HepG2 (cell line): ENCODE measurements around the gene DRAM1. TPM values are rescaled to one million over a fixed set of nuclear protein-coding genes. Genes with fewer than 3 reads are reported as not detected.

Experiments used
- AGO2 ChIP-seq: fragments of 200-400 bp; formaldehyde crosslinking; optimal IDR thresholded peaks from 2 replicates; pipeline ENCODE3; 2017; ENCODE audit warnings: mild to moderate bottlenecking, low read depth, low read length, moderate library complexity
- ARID5B ChIP-seq: IDR thresholded peaks from 2 replicates; pipeline ENCODE4 v1.4.0; 2020; ENCODE audit warnings: mild to moderate bottlenecking, missing genetic modification reagents
- E2F1 ChIP-seq: sonication (generic); formaldehyde crosslinking; IDR thresholded peaks from 2 replicates; pipeline ENCODE4 v1.5.0; 2020; ENCODE audit warnings: missing genetic modification reagents
- HMG20A ChIP-seq: IDR thresholded peaks from 2 replicates; pipeline ENCODE4 v1.6.1; 2016; ENCODE audit warnings: borderline replicate concordance
- IKZF4 ChIP-seq: sonication (generic); formaldehyde crosslinking; IDR thresholded peaks from 2 replicates; pipeline ENCODE4 v1.5.1; 2020; ENCODE audit warnings: borderline replicate concordance, mild to moderate bottlenecking, low read depth, missing genetic modification reagents; ENCODE audit errors: not compliant biosample characterization
- KAT8 ChIP-seq: IDR thresholded peaks from 2 replicates; pipeline ENCODE4 v1.6.1; 2016; ENCODE audit warnings: missing genetic modification reagents, missing compliant biosample characterization
- MEF2D ChIP-seq: sonication (generic); formaldehyde crosslinking; IDR thresholded peaks from 2 replicates; pipeline ENCODE4 v1.5.1; 2020; ENCODE audit warnings: mild to moderate bottlenecking, missing genetic modification reagents
- NR2C2 ChIP-seq: sonication (generic); formaldehyde crosslinking; IDR thresholded peaks from 2 replicates; pipeline ENCODE4 v1.4.0; 2020; ENCODE audit warnings: missing genetic modification reagents, mild to moderate bottlenecking, moderate library complexity, borderline replicate concordance
- ONECUT2 ChIP-seq: sonication (generic); formaldehyde crosslinking; IDR thresholded peaks from 2 replicates; pipeline ENCODE4 v1.4.0; 2020; ENCODE audit warnings: missing genetic modification reagents
- PHF21A ChIP-seq: sonication (generic); formaldehyde crosslinking; IDR thresholded peaks from 2 replicates; pipeline ENCODE4 v1.5.0; 2020; ENCODE audit warnings: mild to moderate bottlenecking, missing genetic modification reagents
- PREB ChIP-seq: sonication (generic); formaldehyde crosslinking; IDR thresholded peaks from 2 replicates; pipeline ENCODE4 v1.4.0; 2020; ENCODE audit warnings: missing genetic modification reagents
- RBFOX2 ChIP-seq: fragments of 200-400 bp; formaldehyde crosslinking; IDR thresholded peaks from 2 replicates; pipeline ENCODE4 v1.6.1; 2017; ENCODE audit warnings: low read depth, mild to moderate bottlenecking, low read length
- RORA ChIP-seq: sonication (generic); formaldehyde crosslinking; IDR thresholded peaks from 2 replicates; pipeline ENCODE4 v1.5.0; 2020; ENCODE audit warnings: mild to moderate bottlenecking, missing genetic modification reagents, moderate library complexity
- STAG1 ChIP-seq: sonication (generic); formaldehyde crosslinking; IDR thresholded peaks from 2 replicates; pipeline ENCODE4 v1.4.0; 2020; ENCODE audit warnings: missing genetic modification reagents
- ZNF282 ChIP-seq: fragments of 450-650 bp; IDR thresholded peaks from 2 replicates; pipeline ENCODE4 v1.6.1; 2018; ENCODE audit not compliant: partially characterized antibody
- ZNF292 ChIP-seq: sonication (generic); formaldehyde crosslinking; IDR thresholded peaks from 2 replicates; pipeline ENCODE4 v1.8.1; 2022; ENCODE audit warnings: mild to moderate bottlenecking, low read depth, missing genetic modification reagents, borderline replicate concordance
- ZNF331 ChIP-seq: sonication (generic); formaldehyde crosslinking; IDR thresholded peaks from 2 replicates; pipeline ENCODE4 v1.4.0; 2020; ENCODE audit warnings: missing genetic modification reagents
- ZNF574 ChIP-seq: sonication (generic); formaldehyde crosslinking; IDR thresholded peaks from 2 replicates; pipeline ENCODE4 v1.4.0; 2020; ENCODE audit warnings: missing genetic modification reagents
- ZNF660 ChIP-seq: sonication (generic); formaldehyde crosslinking; IDR thresholded peaks from 2 replicates; pipeline ENCODE4 v1.5.1; 2020; ENCODE audit warnings: mild to moderate bottlenecking, low read depth, missing genetic modification reagents, borderline replicate concordance
- ZNF841 ChIP-seq: sonication (generic); formaldehyde crosslinking; IDR thresholded peaks from 2 replicates; pipeline ENCODE4 v1.8.1; 2023; ENCODE audit warnings: missing genetic modification reagents, borderline replicate concordance
- polyA plus RNA-seq, 8 experiments: library from polyadenylated mRNA; depleted of rRNA in 3 of 8; stranded (reverse) in 7 of 8; unstranded in 1 of 8; fragments of >200 nt; fragmentation: Illumina TruSeq in 4 of 8; extraction: Trizol in 4 of 8; gene quantifications; 2 replicates each; pipeline versions ENCODE4 v1.2.1 to v1.2.3, GENCODE V29; 2011 to 2016; ENCODE audit warnings: low read depth in 4 of 8, missing spikeins in 1 of 8, mixed read lengths in 1 of 8; ENCODE audit not compliant: insufficient read depth in 1 of 8
- total RNA-seq, 5 experiments: library from RNA; depleted of rRNA; stranded (reverse); fragments of >200 nt; fragmentation: Illumina TruSeq; extraction: Trizol; gene quantifications; 2 replicates each; pipeline ENCODE4 v1.2.3, GENCODE V29; 2016; ENCODE audit warnings: low read depth in 1 of 5

DRAM1 gene
- total and polyA plus RNA-seq, 2 of the 13 experiments (the other 11 are each of a cell fraction or from before 2014, with no cell fraction given): 20.9 to 32.6 TPM

- TF ChIP-seq E2F1 (CRISPR knock-in tag) (no peak), RBFOX2 (peak; percentile 62; the same call in 1 of the 2 replicates), ARID5B (peak; percentile 29), ZNF841 (no peak), STAG1 (peak; percentile 64), ZNF292 (0 out of 2 replicates have a peak, but pooled peaks have one; percentile 18), AGO2 (no peak), NR2C2 (CRISPR knock-in tag) (no peak), PREB (CRISPR knock-in tag) (no peak), PHF21A (CRISPR knock-in tag) (0 out of 2 replicates have a peak, but pooled peaks have one; percentile 29), HMG20A (CRISPR knock-in tag) (no peak), MEF2D (CRISPR knock-in tag) (no peak), KAT8 (CRISPR knock-in tag) (no peak), ZNF660 (CRISPR knock-in tag) (no peak), RORA (CRISPR knock-in tag) (no peak), ZNF574 (0 out of 2 replicates have a peak, but pooled peaks have one; percentile 49), IKZF4 (peak; percentile 23), ZNF331 (CRISPR knock-in tag) (peak; percentile 51; the same call in 1 of the 2 replicates), ONECUT2 (CRISPR knock-in tag) (no peak), ZNF282 (no peak)
These were observed 46.7 kb upstream of the DRAM1 start, which contains the start of gene GNPTAB (continued) for GRCh38 chr12:101830367-101831325.
